Hepatocyte (in vitro differentiated cells): ENCODE measurements around the gene C2CD2L.

Experiments used
- CTCF ChIP-seq: fragments of 200-600 bp; sonication (generic); IDR thresholded peaks from 2 replicates; pipeline ENCODE4 v1.5.1; 2016; ENCODE audit warnings: antibody characterized with exemption, mild to moderate bottlenecking; ENCODE audit not compliant: poor library complexity
- EZH2 ChIP-seq: fragments of 200-600 bp; sonication (generic); IDR thresholded peaks from 2 replicates; pipeline ENCODE4 v1.6.1; 2016; ENCODE audit warnings: antibody characterized with exemption, mild to moderate bottlenecking, borderline replicate concordance

- TF ChIP-seq EZH2 (no peak), CTCF (peak; percentile 15)
Observed at GRCh38 chr11:119065369-119065768, 41.8 kb upstream of the C2CD2L start.
